HepG2 (cell line): Measurements from ENCODE around the gene TPM3. TPM values are rescaled to one million over a fixed set of nuclear protein-coding genes. Genes with fewer than 3 reads are reported as not detected.

Experiments used
- AKAP8 ChIP-seq: sonication (generic); formaldehyde crosslinking; IDR thresholded peaks from 2 replicates; pipeline ENCODE4 v1.5.1; 2020; ENCODE audit warnings: mild to moderate bottlenecking, missing genetic modification reagents
- BHLHE40 ChIP-seq: IDR thresholded peaks from 2 replicates; pipeline ENCODE4 v1.6.1; 2011; ENCODE audit warnings: low read length, improper control_type of control experiment
- CHCHD3 ChIP-seq: sonication (generic); formaldehyde crosslinking; IDR thresholded peaks from 2 replicates; pipeline ENCODE4 v1.8.0; 2022; ENCODE audit warnings: mild to moderate bottlenecking, missing genetic modification reagents, moderate library complexity
- CHD4 ChIP-seq: fragments of 200-600 bp; sonication (generic); IDR thresholded peaks from 2 replicates; pipeline ENCODE4 v1.7.0; 2017; ENCODE audit warnings: mild to moderate bottlenecking, low read length, borderline replicate concordance
- EP300 ChIP-seq, 3 experiments: sonication (generic) in 1 of 3; formaldehyde crosslinking in 1 of 3; IDR thresholded peaks; 2 replicates each; pipeline versions ENCODE4 v1.5.1 to v1.6.1; 2011 to 2020; ENCODE audit warnings: low read depth in 2 of 3, low read length in 2 of 3, borderline replicate concordance in 1 of 3, improper control_type of control experiment in 1 of 3, mild to moderate bottlenecking in 1 of 3, missing genetic modification reagents in 1 of 3, moderate library complexity in 1 of 3
- NCOA1 ChIP-seq: sonication (generic); formaldehyde crosslinking; IDR thresholded peaks from 2 replicates; pipeline ENCODE4 v1.9.0; 2021; ENCODE audit warnings: missing genetic modification reagents
- RAD51 ChIP-seq: fragments of 450-650 bp; IDR thresholded peaks from 2 replicates; pipeline ENCODE4 v1.6.1; 2016; ENCODE audit warnings: borderline replicate concordance
- SUZ12 ChIP-seq: fragments of 150-350 bp; IDR thresholded peaks from 2 replicates; pipeline ENCODE4 v1.6.1; 2014; ENCODE audit warnings: low read depth, low read length
- SYNCRIP ChIP-seq: fragments of 200-400 bp; formaldehyde crosslinking; IDR thresholded peaks from 2 replicates; pipeline ENCODE4 v1.6.1; 2018; ENCODE audit warnings: mild to moderate bottlenecking, low read depth, low read length; ENCODE audit not compliant: insufficient read depth
- ZIK1 ChIP-seq: sonication (generic); formaldehyde crosslinking; IDR thresholded peaks from 2 replicates; pipeline ENCODE4 v1.5.0; 2020; ENCODE audit warnings: mild to moderate bottlenecking, low read depth, missing genetic modification reagents, borderline replicate concordance
- ZNF10 ChIP-seq: sonication (generic); formaldehyde crosslinking; IDR thresholded peaks from 2 replicates; pipeline ENCODE4 v1.4.0; 2020; ENCODE audit warnings: mild to moderate bottlenecking, low read depth, missing genetic modification reagents, borderline replicate concordance
- ZNF282 ChIP-seq: fragments of 450-650 bp; IDR thresholded peaks from 2 replicates; pipeline ENCODE4 v1.6.1; 2018; ENCODE audit not compliant: partially characterized antibody
- ZNF354B ChIP-seq: sonication (generic); formaldehyde crosslinking; IDR thresholded peaks from 2 replicates; pipeline ENCODE4 v1.8.0; 2022; ENCODE audit warnings: mild to moderate bottlenecking, missing genetic modification reagents
- ZNF672 ChIP-seq: sonication (generic); formaldehyde crosslinking; IDR thresholded peaks from 2 replicates; pipeline ENCODE4 v1.8.1; 2022; ENCODE audit warnings: missing genetic modification reagents
- polyA plus RNA-seq, 8 experiments: library from polyadenylated mRNA; depleted of rRNA in 3 of 8; stranded (reverse) in 7 of 8; unstranded in 1 of 8; fragments of >200 nt; fragmentation: Illumina TruSeq in 4 of 8; extraction: Trizol in 4 of 8; gene quantifications; 2 replicates each; pipeline versions ENCODE4 v1.2.1 to v1.2.3, GENCODE V29; 2011 to 2016; ENCODE audit warnings: low read depth in 4 of 8, missing spikeins in 1 of 8, mixed read lengths in 1 of 8; ENCODE audit not compliant: insufficient read depth in 1 of 8
- total RNA-seq, 5 experiments: library from RNA; depleted of rRNA; stranded (reverse); fragments of >200 nt; fragmentation: Illumina TruSeq; extraction: Trizol; gene quantifications; 2 replicates each; pipeline ENCODE4 v1.2.3, GENCODE V29; 2016; ENCODE audit warnings: low read depth in 1 of 5
- TF ChIP-seq, protein P1 (sequence below): sonication (generic); formaldehyde crosslinking; IDR thresholded peaks from 2 replicates; pipeline ENCODE4 v1.5.1; 2020; ENCODE audit warnings: missing genetic modification reagents, mild to moderate bottlenecking, borderline replicate concordance
- TF ChIP-seq, protein P2 (sequence below): sonication (generic); formaldehyde crosslinking; IDR thresholded peaks from 2 replicates; pipeline ENCODE4 v1.5.0; 2020; ENCODE audit warnings: missing genetic modification reagents
- TF ChIP-seq, protein P3 (sequence below): sonication (generic); formaldehyde crosslinking; IDR thresholded peaks from 2 replicates; pipeline ENCODE4 v1.8.1; 2022; ENCODE audit warnings: low read depth, mild to moderate bottlenecking, missing genetic modification reagents
- TF ChIP-seq, protein P4 (sequence below): sonication (generic); formaldehyde crosslinking; IDR thresholded peaks from 2 replicates; pipeline ENCODE4 v1.9.0; 2021; ENCODE audit warnings: missing genetic modification reagents, borderline replicate concordance

TPM3 gene
- total and polyA plus RNA-seq, 2 of the 13 experiments (the other 11 are each of a cell fraction or from before 2014, with no cell fraction given), result 160 to 307 TPM

DNA sequence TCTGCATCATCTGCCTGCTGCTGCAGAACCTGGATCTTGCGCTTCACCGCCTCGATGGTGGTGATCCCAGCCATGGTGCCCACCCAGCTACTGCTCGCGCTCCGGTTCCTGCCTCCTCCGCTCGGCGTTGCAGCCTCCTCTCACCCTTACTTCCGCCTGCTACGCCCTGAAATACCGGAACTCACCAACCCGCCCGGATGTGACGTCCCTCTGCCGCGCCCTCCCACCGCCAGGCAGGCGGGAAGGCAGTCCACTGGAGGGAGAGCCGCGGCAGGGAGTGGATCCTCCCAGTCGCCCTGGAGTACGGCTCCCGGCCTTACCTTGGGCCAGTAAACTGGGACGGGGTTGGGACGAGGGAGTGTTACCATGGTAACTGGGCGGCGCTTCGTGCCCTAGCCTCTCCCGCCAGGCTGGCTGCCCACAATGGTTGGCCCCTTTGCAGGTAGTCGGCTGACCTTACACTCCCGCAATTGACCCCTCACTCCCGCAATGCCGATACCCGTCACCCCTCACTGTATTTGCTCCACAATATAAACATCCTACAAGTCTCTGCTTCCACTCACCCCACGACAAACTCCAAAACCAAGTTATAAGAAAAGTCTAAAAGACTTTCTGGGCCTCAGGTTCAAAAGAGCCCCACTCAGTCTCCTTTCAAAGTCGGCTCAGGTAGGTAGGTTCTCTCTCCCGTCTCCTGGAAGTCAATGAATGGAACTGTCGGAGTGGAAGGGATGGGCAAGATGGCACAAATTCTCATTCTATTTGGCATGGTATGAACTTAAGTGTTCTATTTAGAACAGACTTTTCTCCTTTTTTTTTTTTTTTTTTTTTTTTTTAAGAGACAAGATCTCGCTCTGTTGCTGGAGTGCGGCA lies 8.6 kb downstream of the TPM3 start (continued):
- TF ChIP-seq ZIK1 (CRISPR knock-in tag) (peak; percentile 85), RAD51 (no peak), CHCHD3 (CRISPR knock-in tag) (0 out of 2 replicates have a peak, but pooled peaks have one; percentile 66), AKAP8 (CRISPR knock-in tag) (peak; percentile 61; the same call in 1 of the 2 replicates), ZNF672 (CRISPR knock-in tag) (0 out of 2 replicates have a peak, but pooled peaks have one; percentile 54), NCOA1 (no peak), ZNF10 (CRISPR knock-in tag) (no peak), ZNF282 (no peak), SYNCRIP (no peak), BHLHE40 (no peak), ZNF354B (peak; percentile 14; the same call in 1 of the 2 replicates), EP300 (IDR thresholded peaks at IDR 0.05; ENCODE audit: low read depth in 2 of 2, low read length in 2 of 2) (peak in 1 of 2 experiments; percentile 15; a peak in 1 of 4 replicates), EP300 (CRISPR knock-in tag; IDR thresholded peaks at IDR 0.05; ENCODE audit: borderline replicate concordance) (0 out of 2 replicates have a peak, but pooled peaks have one; percentile 16), CHD4 (no peak), SUZ12 (no peak)
- TF ChIP-seq, protein P1, sequence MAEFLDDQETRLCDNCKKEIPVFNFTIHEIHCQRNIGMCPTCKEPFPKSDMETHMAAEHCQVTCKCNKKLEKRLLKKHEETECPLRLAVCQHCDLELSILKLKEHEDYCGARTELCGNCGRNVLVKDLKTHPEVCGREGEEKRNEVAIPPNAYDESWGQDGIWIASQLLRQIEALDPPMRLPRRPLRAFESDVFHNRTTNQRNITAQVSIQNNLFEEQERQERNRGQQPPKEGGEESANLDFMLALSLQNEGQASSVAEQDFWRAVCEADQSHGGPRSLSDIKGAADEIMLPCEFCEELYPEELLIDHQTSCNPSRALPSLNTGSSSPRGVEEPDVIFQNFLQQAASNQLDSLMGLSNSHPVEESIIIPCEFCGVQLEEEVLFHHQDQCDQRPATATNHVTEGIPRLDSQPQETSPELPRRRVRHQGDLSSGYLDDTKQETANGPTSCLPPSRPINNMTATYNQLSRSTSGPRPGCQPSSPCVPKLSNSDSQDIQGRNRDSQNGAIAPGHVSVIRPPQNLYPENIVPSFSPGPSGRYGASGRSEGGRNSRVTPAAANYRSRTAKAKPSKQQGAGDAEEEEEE (CRISPR knock-in tag), result no peak
- TF ChIP-seq, protein P2, sequence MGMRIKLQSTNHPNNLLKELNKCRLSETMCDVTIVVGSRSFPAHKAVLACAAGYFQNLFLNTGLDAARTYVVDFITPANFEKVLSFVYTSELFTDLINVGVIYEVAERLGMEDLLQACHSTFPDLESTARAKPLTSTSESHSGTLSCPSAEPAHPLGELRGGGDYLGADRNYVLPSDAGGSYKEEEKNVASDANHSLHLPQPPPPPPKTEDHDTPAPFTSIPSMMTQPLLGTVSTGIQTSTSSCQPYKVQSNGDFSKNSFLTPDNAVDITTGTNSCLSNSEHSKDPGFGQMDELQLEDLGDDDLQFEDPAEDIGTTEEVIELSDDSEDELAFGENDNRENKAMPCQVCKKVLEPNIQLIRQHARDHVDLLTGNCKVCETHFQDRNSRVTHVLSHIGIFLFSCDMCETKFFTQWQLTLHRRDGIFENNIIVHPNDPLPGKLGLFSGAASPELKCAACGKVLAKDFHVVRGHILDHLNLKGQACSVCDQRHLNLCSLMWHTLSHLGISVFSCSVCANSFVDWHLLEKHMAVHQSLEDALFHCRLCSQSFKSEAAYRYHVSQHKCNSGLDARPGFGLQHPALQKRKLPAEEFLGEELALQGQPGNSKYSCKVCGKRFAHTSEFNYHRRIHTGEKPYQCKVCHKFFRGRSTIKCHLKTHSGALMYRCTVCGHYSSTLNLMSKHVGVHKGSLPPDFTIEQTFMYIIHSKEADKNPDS (CRISPR knock-in tag), result 0 out of 2 replicates have a peak, but pooled peaks have one; percentile 18
- TF ChIP-seq, protein P3, sequence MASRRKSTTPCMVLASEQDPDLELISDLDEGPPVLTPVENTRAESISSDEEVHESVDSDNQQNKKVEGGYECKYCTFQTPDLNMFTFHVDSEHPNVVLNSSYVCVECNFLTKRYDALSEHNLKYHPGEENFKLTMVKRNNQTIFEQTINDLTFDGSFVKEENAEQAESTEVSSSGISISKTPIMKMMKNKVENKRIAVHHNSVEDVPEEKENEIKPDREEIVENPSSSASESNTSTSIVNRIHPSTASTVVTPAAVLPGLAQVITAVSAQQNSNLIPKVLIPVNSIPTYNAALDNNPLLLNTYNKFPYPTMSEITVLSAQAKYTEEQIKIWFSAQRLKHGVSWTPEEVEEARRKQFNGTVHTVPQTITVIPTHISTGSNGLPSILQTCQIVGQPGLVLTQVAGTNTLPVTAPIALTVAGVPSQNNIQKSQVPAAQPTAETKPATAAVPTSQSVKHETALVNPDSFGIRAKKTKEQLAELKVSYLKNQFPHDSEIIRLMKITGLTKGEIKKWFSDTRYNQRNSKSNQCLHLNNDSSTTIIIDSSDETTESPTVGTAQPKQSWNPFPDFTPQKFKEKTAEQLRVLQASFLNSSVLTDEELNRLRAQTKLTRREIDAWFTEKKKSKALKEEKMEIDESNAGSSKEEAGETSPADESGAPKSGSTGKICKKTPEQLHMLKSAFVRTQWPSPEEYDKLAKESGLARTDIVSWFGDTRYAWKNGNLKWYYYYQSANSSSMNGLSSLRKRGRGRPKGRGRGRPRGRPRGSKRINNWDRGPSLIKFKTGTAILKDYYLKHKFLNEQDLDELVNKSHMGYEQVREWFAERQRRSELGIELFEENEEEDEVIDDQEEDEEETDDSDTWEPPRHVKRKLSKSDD (CRISPR knock-in tag), result peak; percentile 83; the same call in 1 of the 2 replicates
- TF ChIP-seq, protein P4, sequence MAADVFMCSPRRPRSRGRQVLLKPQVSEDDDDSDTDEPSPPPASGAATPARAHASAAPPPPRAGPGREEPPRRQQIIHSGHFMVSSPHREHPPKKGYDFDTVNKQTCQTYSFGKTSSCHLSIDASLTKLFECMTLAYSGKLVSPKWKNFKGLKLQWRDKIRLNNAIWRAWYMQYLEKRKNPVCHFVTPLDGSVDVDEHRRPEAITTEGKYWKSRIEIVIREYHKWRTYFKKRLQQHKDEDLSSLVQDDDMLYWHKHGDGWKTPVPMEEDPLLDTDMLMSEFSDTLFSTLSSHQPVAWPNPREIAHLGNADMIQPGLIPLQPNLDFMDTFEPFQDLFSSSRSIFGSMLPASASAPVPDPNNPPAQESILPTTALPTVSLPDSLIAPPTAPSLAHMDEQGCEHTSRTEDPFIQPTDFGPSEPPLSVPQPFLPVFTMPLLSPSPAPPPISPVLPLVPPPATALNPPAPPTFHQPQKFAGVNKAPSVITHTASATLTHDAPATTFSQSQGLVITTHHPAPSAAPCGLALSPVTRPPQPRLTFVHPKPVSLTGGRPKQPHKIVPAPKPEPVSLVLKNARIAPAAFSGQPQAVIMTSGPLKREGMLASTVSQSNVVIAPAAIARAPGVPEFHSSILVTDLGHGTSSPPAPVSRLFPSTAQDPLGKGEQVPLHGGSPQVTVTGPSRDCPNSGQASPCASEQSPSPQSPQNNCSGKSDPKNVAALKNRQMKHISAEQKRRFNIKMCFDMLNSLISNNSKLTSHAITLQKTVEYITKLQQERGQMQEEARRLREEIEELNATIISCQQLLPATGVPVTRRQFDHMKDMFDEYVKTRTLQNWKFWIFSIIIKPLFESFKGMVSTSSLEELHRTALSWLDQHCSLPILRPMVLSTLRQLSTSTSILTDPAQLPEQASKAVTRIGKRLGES, result no peak
